ENCODE measurements around the gene MEGF10.

Gene MEGF10

DNA sequence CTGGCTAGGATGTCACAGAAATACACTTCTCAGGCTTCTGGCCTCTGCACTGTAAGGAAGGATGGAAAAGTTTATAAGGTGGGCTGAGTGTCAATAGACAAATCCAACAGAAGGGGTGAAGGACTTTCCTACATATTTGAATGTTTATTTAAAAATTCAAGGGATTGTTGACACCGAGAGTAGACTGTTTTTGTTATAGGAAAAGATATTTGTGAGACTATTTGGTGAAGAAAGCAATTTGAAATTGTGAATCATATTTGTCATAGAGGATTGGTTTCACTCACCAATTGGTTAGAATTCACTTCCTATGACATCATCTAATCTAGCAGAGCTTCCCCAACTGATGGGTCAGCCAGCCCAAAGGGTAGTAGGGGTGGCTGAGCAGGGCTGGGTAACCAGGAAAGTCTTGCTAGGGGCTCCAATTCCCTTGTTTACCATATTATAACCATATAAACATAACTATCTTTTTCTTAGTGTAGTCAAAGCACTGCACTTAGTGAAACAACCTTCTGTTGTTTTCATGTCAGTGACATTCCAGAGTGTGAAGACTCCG lies 14.9 kb upstream of the MEGF10 start:
- TF ChIP-seq CTCF (IDR thresholded peaks at IDR 0.05; ENCODE audit: extremely low read depth, insufficient read depth, missing control alignments): no peak
- in situ Hi-C loops (cut with MboI; ENCODE audit: low pct_unique_long_range_greater_than_20kb, low sequenced_read_pairs, unreplicated experiment): no loop called here
- DNase-seq (ENCODE audit: low spot score): no peak

GRCh38 chr5:127280491-127281220 lies 9.9 kb upstream of the MEGF10 start:
- TF ChIP-seq CTCF (IDR thresholded peaks at IDR 0.05; ENCODE audit: extremely low read depth, insufficient read depth, missing control alignments): no peak
- DNase-seq (ENCODE audit: low spot score): no peak
- in situ Hi-C loops (cut with MboI; ENCODE audit: low pct_unique_long_range_greater_than_20kb, low sequenced_read_pairs, unreplicated experiment): no loop called here

GRCh38 chr5:127281609-127282008 lies 9.0 kb upstream of the MEGF10 start:
- no peak for TF ChIP-seq CTCF (IDR thresholded peaks at IDR 0.05; ENCODE audit: extremely low read depth, insufficient read depth, missing control alignments)
- no peak for DNase-seq (ENCODE audit: low spot score)
- in situ Hi-C loops (cut with MboI; ENCODE audit: low pct_unique_long_range_greater_than_20kb, low sequenced_read_pairs, unreplicated experiment): no loop called here

GRCh38 chr5:127288676-127289075 lies 1.9 kb upstream of the MEGF10 start:
- no peak for TF ChIP-seq CTCF (IDR thresholded peaks at IDR 0.05; ENCODE audit: extremely low read depth, insufficient read depth, missing control alignments)
- no peak for DNase-seq (ENCODE audit: low spot score)
- in situ Hi-C loops (cut with MboI; ENCODE audit: low pct_unique_long_range_greater_than_20kb, low sequenced_read_pairs, unreplicated experiment): no loop called here

GRCh38 chr5:127290946-127291693 lies 524 bp downstream of the MEGF10 start:
- no peak for TF ChIP-seq CTCF (IDR thresholded peaks at IDR 0.05; ENCODE audit: extremely low read depth, insufficient read depth, missing control alignments)
- DNase-seq (ENCODE audit: low spot score): no peak
- in situ Hi-C loops (cut with MboI; ENCODE audit: low pct_unique_long_range_greater_than_20kb, low sequenced_read_pairs, unreplicated experiment): no loop called here

DNA sequence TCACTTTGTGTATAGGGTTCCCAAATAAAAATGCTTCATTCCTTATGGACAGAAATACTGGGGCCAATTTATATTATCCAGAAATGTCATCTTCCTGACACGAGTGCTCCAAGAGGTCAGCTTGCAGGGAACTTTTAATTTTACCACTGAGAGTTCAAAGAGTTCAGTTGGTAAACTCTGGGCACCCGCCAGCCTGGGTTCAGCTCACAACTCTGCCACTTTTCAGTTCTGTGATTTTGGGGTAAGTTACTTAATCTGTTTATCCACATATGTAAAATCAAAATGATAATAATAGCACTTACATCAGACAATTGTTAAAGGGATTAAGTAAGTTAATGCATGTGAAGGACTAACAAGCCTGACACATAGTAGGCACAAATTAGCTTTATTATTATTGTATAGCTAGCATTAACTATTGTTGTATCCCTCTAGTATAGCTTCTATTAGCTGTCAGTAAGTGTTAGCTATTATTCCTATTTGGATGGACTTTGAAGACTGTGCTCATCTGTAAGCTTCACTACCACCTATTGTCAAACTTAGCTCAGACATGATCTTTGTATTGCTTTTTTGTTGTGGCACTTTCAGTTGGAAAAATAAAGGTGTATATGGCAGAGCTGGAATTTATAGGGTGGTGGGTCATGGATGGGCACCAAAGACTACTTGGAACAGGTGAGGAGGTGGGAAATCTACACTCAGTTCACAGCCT lies 1.6 kb downstream of the MEGF10 start:
- TF ChIP-seq CTCF (IDR thresholded peaks at IDR 0.05; ENCODE audit: extremely low read depth, insufficient read depth, missing control alignments): no peak
- DNase-seq (ENCODE audit: low spot score): no peak
- in situ Hi-C loops (cut with MboI; ENCODE audit: low pct_unique_long_range_greater_than_20kb, low sequenced_read_pairs, unreplicated experiment): no loop called here
